HG03342 (cell line): ENCODE results near the gene HDAC7.

Source experiments
- ATAC-seq: cut with Tn5 transposase; IDR thresholded peaks from one replicate; pipeline ENCODE4 v1.9.1; 2021; ENCODE audit warnings: mild to moderate bottlenecking, moderate library complexity; ENCODE audit not compliant: unreplicated experiment

HDAC7 gene

DNA sequence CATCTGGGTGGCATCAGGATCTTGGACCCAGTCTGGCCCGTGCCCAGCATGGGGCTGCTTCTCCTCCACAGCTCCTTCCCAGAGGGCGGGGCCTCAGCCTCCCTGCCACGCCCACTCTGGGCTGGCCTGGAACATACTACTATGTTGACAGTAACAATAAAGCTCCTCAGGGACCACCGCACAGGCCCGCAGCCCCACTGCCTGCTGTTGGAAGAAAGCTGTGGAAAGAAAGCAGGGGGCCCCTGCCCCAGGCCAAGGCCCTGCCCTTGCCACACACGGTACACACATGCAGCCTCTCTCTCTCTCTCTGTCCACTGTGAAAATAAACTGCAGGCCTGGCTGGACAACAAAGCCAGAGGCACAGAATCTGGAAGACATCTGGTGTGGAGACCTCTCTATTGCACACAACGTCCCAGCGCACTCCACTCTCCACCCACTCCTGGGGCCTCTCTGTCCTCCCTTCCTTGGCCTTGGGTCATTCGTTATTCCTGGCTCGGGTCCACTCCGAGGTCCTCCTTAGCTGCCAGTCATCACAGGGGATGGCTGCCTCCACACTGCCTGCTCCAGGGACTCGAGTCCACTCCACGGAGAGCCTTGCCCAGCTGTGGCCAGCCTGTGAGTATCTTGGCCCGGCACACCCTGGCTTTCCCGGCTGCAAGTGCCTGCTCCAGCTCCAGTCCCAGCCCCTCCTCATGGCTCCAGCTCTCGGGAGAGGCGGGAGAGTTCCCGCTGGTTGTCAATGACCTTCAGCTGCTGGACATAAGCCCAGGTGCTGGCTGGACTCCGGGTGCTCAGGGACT is 82.6 kb downstream of the HDAC7 start:
- no peak for ATAC-seq

- no peak for ATAC-seq
These were observed 83.5 kb downstream of the HDAC7 start for GRCh38 chr12:47736216-47736615.

GRCh38 chr12:47735649-47736048 is 84.1 kb downstream of the HDAC7 start:
- no peak for ATAC-seq

- ATAC-seq: no peak
These were observed 84.8 kb downstream of the HDAC7 start for GRCh38 chr12:47734725-47735480.

DNA sequence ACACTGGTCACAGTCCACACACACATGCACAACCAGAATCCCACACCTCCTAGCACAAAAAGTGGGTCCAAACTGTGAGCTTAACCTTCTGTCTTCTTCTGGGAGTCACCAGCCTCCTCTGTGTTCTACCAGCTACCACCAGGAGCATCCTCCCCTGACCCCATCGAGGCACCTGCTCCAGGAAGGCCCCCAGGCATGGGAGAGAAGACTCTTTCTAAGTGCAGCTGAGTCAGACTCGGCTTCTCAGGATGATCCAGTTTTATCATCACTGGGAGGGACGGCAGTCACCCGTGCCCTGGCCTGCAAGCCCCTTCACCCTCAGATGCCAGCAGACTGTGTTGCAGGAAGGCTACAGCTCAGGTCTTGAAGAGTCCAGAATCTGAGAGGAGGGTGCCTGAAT is 86.6 kb downstream of the HDAC7 start:
- ATAC-seq: no peak
